ENCODE measurements around the gene ACSF2. TPM values are rescaled to one million over a fixed set of nuclear protein-coding genes. Genes with fewer than 3 reads are reported as not detected.

The ACSF2 gene
- total RNA-seq, 3 donors from 2014 or later (not counting 1 experiment from before 2014, with no cell fraction given) = 24.2 to 40.6 (median 25.8) TPM

- no peak for ATAC-seq
- Mint-ChIP-seq H3K27ac (peak overlapping the region in 1 of 2 donors; percentile 93), H3K4me1 (peaks cover 27 to 29% of the 10 kb centered on the region in 2 donors), H3K36me3 (no peaks in the 10 kb centered on the region), H3K9me3 (no peaks in the 10 kb centered on the region), H3K27me3 (ENCODE audit: low read depth in 2 of 2) (peaks cover 0 to 4% of the 10 kb centered on the region in 2 donors), H3K4me3 (peak overlapping the region; percentile 18)
- intact Hi-C loops (cut with micrococcal nuclease) = no loop called here
- peaks cover 24% of the 10 kb centered on the region for H3K36me3 ChIP-seq (ENCODE audit: control insufficient read depth, insufficient read depth, low read length)
- H3K9me3 ChIP-seq (ENCODE audit: control insufficient read depth, insufficient read depth, low read length) = no peaks in the 10 kb centered on the region
- no peak overlapping the region for H3K27ac ChIP-seq (ENCODE audit: low read length)
- H3K4me1 ChIP-seq (ENCODE audit: control insufficient read depth, insufficient read depth, low read length) = peaks cover 22% of the 10 kb centered on the region
- H3K27me3 ChIP-seq (ENCODE audit: control insufficient read depth, insufficient read depth, low read length) = no peaks in the 10 kb centered on the region
- no peak for DNase-seq
- no peak for TF ChIP-seq CTCF (IDR thresholded peaks at IDR 0.05)
- WGBS (ENCODE audit: insufficient coverage) = 97% methylated on average over 7 of the region's 7 CpGs
- H3K4me3 ChIP-seq (ENCODE audit: low read length) = no peak overlapping the region
Measured at GRCh38 chr17:50480142-50480764, 54.2 kb downstream of the ACSF2 start.

GRCh38 chr17:50480854-50481490 lies 55.0 kb downstream of the ACSF2 start:
- no peak for ATAC-seq
- Mint-ChIP-seq H3K27ac (no peak overlapping the region), H3K4me1 (peaks cover 27 to 29% of the 10 kb centered on the region in 2 donors), H3K27me3 (ENCODE audit: low read depth in 2 of 2) (peaks cover 0 to 4% of the 10 kb centered on the region in 2 donors), H3K4me3 (peak overlapping the region; percentile 40), H3K36me3 (no peaks in the 10 kb centered on the region), H3K9me3 (no peaks in the 10 kb centered on the region)
- no peak for DNase-seq
- Histone ChIP-seq H3K27ac (ENCODE audit: low read length) (no peak overlapping the region), H3K4me3 (ENCODE audit: low read length) (no peak overlapping the region), H3K4me1 (ENCODE audit: control insufficient read depth, insufficient read depth, low read length) (peaks cover 22% of the 10 kb centered on the region), H3K36me3 (ENCODE audit: control insufficient read depth, insufficient read depth, low read length) (peaks cover 28% of the 10 kb centered on the region), H3K27me3 (ENCODE audit: control insufficient read depth, insufficient read depth, low read length) (no peaks in the 10 kb centered on the region), H3K9me3 (ENCODE audit: control insufficient read depth, insufficient read depth, low read length) (no peaks in the 10 kb centered on the region)
- TF ChIP-seq CTCF (IDR thresholded peaks at IDR 0.05) = no peak
- no CpG with 5 or more reads among the region's 2 CpGs for WGBS (ENCODE audit: insufficient coverage)
- intact Hi-C loops (cut with micrococcal nuclease) = no loop called here

GRCh38 chr17:50481648-50482047 lies 55.6 kb downstream of the ACSF2 start:
- Histone ChIP-seq H3K27ac (ENCODE audit: low read length) (no peak overlapping the region), H3K4me1 (ENCODE audit: control insufficient read depth, insufficient read depth, low read length) (peaks cover 22% of the 10 kb centered on the region), H3K27me3 (ENCODE audit: control insufficient read depth, insufficient read depth, low read length) (no peaks in the 10 kb centered on the region), H3K4me3 (ENCODE audit: low read length) (no peak overlapping the region), H3K36me3 (ENCODE audit: control insufficient read depth, insufficient read depth, low read length) (peaks cover 28% of the 10 kb centered on the region), H3K9me3 (ENCODE audit: control insufficient read depth, insufficient read depth, low read length) (no peaks in the 10 kb centered on the region)
- DNase-seq (no peak), ATAC-seq (no peak)
- H3K4me3 Mint-ChIP-seq = no peak overlapping the region
- peaks cover 27 to 29% of the 10 kb centered on the region in 2 donors for H3K4me1 Mint-ChIP-seq
- no peaks in the 10 kb centered on the region for H3K36me3 Mint-ChIP-seq
- intact Hi-C loops (cut with micrococcal nuclease) = loop anchor here (1.0 kb wide), 1 partner anchor 145 kb away; no protein-coding TSS in a partner anchor
- no peaks in the 10 kb centered on the region for H3K9me3 Mint-ChIP-seq
- H3K27me3 Mint-ChIP-seq (ENCODE audit: low read depth in 2 of 2) = no peaks in the 10 kb centered on the region
- no peak for TF ChIP-seq CTCF (IDR thresholded peaks at IDR 0.05)
- WGBS (ENCODE audit: insufficient coverage) = 83% methylated on average over 2 of the region's 4 CpGs
- no peak overlapping the region for H3K27ac Mint-ChIP-seq

All from natural killer cell (primary cell).